GM18507 (cell line): ENCODE data around the gene RARRES1.
A peak's percentile ranks its signal among the peaks of the same experiment; 100 is the strongest.
"Not testable (repeated sequence)": the region's sequence is repeated elsewhere in the genome, so short reads cannot be mapped to it uniquely, and the experiment has no call there.

Source experiments
- DNase-seq: peaks from one replicate; pipeline ENCODE4 v3.0.0; 2011; ENCODE audit warnings: low read depth; ENCODE audit not compliant: insufficient read length; ENCODE audit errors: extremely low spot score
- FAIRE-seq: peaks from 2 replicates; lab custom pipeline; 2011; peaks lifted over from hg19 to GRCh38; lab: Jason Lieb, UNC

RARRES1 gene

GRCh38 chr3:158703566-158703965 lies 28.7 kb downstream of the RARRES1 start:
- FAIRE-seq (no peak), DNase-seq (no peak)

GRCh38 chr3:158702815-158703481 lies 29.3 kb downstream of the RARRES1 start:
- no peak for DNase-seq
- no peak for FAIRE-seq

- DNase-seq: no peak
- no peak for FAIRE-seq
These were observed 30.7 kb downstream of the RARRES1 start for GRCh38 chr3:158701420-158702065.

GRCh38 chr3:158700559-158700958 lies 31.7 kb downstream of the RARRES1 start:
- no peak for DNase-seq

GRCh38 chr3:158696618-158697017 lies 35.6 kb downstream of the RARRES1 start:
- DNase-seq: no peak
- no peak for FAIRE-seq

More at GRCh38 chr3:158700559-158700958, 31.7 kb downstream of the RARRES1 start:
- FAIRE-seq: no peak

GRCh38 chr3:158693866-158694456 lies 38.3 kb downstream of the RARRES1 start:
- not testable (repeated sequence) for FAIRE-seq, DNase-seq

- FAIRE-seq (no peak), DNase-seq (no peak)
These were observed 47.1 kb downstream of the RARRES1 start for GRCh38 chr3:158685159-158685558.

GRCh38 chr3:158683230-158683962 lies 48.9 kb downstream of the RARRES1 start:
- FAIRE-seq (no peak), DNase-seq (no peak)

GRCh38 chr3:158680861-158681260 lies 51.4 kb downstream of the RARRES1 start:
- FAIRE-seq (no peak), DNase-seq (no peak)

- DNase-seq (no peak), FAIRE-seq (no peak)
These were observed 52.7 kb downstream of the RARRES1 start for GRCh38 chr3:158679547-158680000.

- DNase-seq (no peak), FAIRE-seq (no peak)
These were observed 53.6 kb downstream of the RARRES1 start for GRCh38 chr3:158678687-158679086.

- FAIRE-seq (peak; percentile 95), DNase-seq (peak; percentile 78)
These were observed 59.8 kb downstream of the RARRES1 start, which contains the start of gene LXN for GRCh38 chr3:158672215-158673176. TSS of gene LXN (minus strand) at chr3:158672648. CDS start at chr3:158672478, 170 bp downstream.

GRCh38 chr3:158671821-158672214 lies 60.4 kb downstream of the RARRES1 start:
- no peak for DNase-seq
- FAIRE-seq: peak; percentile 35

- FAIRE-seq: no peak
- no peak for DNase-seq
These were observed 63.8 kb downstream of the RARRES1 start for GRCh38 chr3:158668506-158668905.

- no peak for FAIRE-seq
- no peak for DNase-seq
These were observed 65.8 kb downstream of the RARRES1 start for GRCh38 chr3:158666416-158666815.

- DNase-seq: no peak
- no peak for FAIRE-seq
These were observed 68.4 kb downstream of the RARRES1 start for GRCh38 chr3:158663832-158664231.

GRCh38 chr3:158663246-158663645 lies 69.0 kb downstream of the RARRES1 start:
- no peak for FAIRE-seq

GRCh38 chr3:158660711-158661110 lies 71.5 kb downstream of the RARRES1 start:
- DNase-seq (no peak), FAIRE-seq (no peak)

More at GRCh38 chr3:158663246-158663645, 69.0 kb downstream of the RARRES1 start:
- DNase-seq: no peak
